GM23248 (cell line): ENCODE measurements around the gene UST.

ENCODE experiments used
- EZH2 ChIP-seq: fragments of 200-600 bp; sonication (generic); IDR thresholded peaks from 2 replicates; pipeline ENCODE4 v1.6.1; 2018; ENCODE audit warnings: antibody characterized with exemption, mild to moderate bottlenecking; ENCODE audit not compliant: insufficient read depth, poor library complexity, severe bottlenecking
- EZH2phosphoT487 ChIP-seq: fragments of 200-600 bp; sonication (generic); IDR thresholded peaks from 2 replicates; pipeline ENCODE4 v1.6.1; 2018; ENCODE audit warnings: antibody characterized with exemption, moderate library complexity, mild to moderate bottlenecking, low read depth; ENCODE audit not compliant: insufficient read depth

- TF ChIP-seq EZH2 (no peak), EZH2phosphoT487 (no peak)
Measured at GRCh38 chr6:149094156-149094555, 347.3 kb downstream of the UST start.
